Measurements from ENCODE around the gene CCDC192. TPM values are rescaled to one million over a fixed set of nuclear protein-coding genes. Genes with fewer than 3 reads are reported as not detected.

The CCDC192 gene
- total and polyA plus RNA-seq, 4 donors = not detected

DNA sequence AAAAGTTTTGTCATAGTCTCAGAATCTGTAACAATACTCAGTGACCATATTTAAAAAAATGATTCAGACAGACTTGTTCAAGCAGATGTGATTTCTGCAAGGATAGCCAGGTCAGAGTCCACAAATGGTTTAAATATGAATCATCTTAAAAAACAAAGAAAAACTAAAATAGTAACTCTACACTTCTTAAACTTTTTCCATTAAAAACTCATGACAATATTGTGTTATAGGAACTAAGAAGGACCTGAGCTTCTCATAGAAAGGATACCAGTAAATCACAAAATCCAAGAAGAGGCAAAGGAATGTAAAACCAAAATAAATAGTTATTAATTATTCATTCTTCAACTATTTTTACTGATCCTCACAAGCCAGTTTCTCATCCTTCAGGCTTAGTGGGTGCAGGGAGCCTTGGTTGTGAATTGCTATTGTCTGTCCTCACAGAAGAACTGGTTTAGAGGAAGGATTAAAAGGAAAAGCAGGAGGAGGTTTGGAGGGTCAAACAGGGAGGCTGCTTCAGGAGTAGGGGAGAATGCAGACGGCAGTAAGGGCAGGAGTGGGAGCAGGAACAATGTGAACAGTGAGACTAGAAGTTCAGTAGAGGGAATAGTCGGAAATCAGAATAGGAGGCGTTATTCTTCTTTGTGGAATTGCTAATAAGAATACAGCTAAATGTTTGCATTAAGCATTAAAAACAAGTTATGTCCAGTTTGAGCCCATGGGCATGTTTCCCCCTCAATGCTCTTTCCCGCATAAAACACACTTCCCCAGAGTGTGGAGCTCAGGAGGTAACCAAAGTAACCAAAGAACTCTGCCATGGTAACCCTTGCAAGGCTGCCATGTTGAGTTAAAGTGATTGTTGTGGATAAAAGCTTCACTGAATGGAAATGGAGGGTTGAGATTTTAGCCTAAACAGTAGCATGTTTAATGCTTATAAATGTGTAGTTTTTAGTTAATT, 110.7 kb downstream of the CCDC192 start:
- Histone ChIP-seq H3K27me3 (ENCODE audit: control insufficient read depth in 1 of 2, insufficient read depth in 2 of 2, low read length in 1 of 2) (no peaks in the 10 kb centered on the region), H3K4me3 (ENCODE audit: low read length in 2 of 2) (no peak overlapping the region), H3K4me1 (ENCODE audit: control insufficient read depth in 1 of 2, insufficient read depth in 2 of 2, low read length in 2 of 2) (peaks cover 0 to 4% of the 10 kb centered on the region in 2 donors), H3K36me3 (ENCODE audit: control insufficient read depth in 1 of 2, insufficient read depth in 2 of 2, low read length in 1 of 2) (no peaks in the 10 kb centered on the region), H3K9me3 (ENCODE audit: control insufficient read depth, low read length) (peaks cover 1% of the 10 kb centered on the region), H3K27ac (ENCODE audit: low read depth in 1 of 2, low read length in 2 of 2) (no peak overlapping the region)
- ATAC-seq (ENCODE audit: low FRiP score) (no peak), DNase-seq (no peak)
- intact Hi-C loops (cut with DNase I) = no loop called here
- 49 to 54% methylated on average over 4 of the region's 4 CpGs for WGBS, 2 donors

DNA sequence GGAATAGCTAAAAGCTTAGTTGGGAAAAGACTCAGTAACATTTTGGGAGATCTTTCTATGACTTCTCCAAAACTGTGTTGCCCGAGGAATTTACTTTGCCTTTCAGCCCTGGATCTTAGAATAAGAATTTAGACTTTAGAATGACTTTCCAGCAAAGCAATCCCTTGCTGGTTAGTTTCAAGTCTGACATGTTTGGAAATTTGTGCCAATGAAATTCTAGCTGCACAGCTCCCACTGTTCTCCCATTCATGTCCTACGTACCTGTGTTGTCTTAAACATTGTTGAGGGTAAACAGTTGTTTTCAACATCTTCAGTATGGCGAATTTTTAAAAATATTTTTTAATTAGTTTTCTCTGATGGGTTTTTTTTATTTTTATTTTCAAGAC, 111.4 kb downstream of the CCDC192 start:
- H3K27me3 ChIP-seq (ENCODE audit: control insufficient read depth in 1 of 2, insufficient read depth in 2 of 2, low read length in 1 of 2) = no peaks in the 10 kb centered on the region
- H3K4me3 ChIP-seq (ENCODE audit: low read length in 2 of 2) = no peak overlapping the region
- H3K36me3 ChIP-seq (ENCODE audit: control insufficient read depth in 1 of 2, insufficient read depth in 2 of 2, low read length in 1 of 2) = no peaks in the 10 kb centered on the region
- H3K4me1 ChIP-seq (ENCODE audit: control insufficient read depth in 1 of 2, insufficient read depth in 2 of 2, low read length in 2 of 2) = peaks cover 0 to 4% of the 10 kb centered on the region in 2 donors
- intact Hi-C loops (cut with DNase I) = no loop called here
- DNase-seq = no peak
- no peak overlapping the region for H3K27ac ChIP-seq (ENCODE audit: low read depth in 1 of 2, low read length in 2 of 2)
- 34 to 38% methylated on average over 3 of the region's 3 CpGs for WGBS, 2 donors
- ATAC-seq (ENCODE audit: low FRiP score) = no peak
- peaks cover 1% of the 10 kb centered on the region for H3K9me3 ChIP-seq (ENCODE audit: control insufficient read depth, low read length)

DNA sequence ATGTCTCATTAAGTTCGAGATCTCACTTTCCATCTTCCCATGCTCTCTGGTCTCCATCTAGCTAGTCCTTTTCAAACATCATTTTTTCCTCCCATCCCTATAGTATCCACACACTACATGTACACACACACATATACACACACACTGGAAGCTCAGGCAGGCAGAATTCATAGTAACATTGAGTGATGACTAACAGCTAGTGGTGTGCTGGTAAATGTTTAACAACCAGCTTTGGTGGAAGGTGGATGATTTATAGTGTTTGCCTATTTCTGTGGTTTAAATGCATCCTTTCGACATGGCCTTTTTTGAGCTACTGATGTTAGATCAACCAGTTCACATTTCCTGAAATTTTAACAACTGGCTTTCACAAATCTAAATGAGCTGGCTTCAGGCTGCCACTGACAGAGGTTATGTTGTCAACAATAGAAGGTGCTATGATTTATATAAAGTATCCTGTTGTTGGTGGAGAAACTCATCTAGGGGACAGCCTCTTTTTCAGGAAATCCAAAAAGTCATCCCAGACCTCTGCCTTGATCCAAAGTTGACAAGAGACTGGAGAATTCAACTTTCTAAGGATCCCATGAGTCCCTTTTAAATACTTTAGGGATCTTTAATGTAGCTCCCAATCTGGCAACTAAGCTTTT, 117.8 kb downstream of the CCDC192 start:
- WGBS, 2 donors = 62 to 72% methylated on average over 2 of the region's 2 CpGs
- no peak overlapping the region for H3K27ac ChIP-seq (ENCODE audit: low read depth in 1 of 2, low read length in 2 of 2)

DNA sequence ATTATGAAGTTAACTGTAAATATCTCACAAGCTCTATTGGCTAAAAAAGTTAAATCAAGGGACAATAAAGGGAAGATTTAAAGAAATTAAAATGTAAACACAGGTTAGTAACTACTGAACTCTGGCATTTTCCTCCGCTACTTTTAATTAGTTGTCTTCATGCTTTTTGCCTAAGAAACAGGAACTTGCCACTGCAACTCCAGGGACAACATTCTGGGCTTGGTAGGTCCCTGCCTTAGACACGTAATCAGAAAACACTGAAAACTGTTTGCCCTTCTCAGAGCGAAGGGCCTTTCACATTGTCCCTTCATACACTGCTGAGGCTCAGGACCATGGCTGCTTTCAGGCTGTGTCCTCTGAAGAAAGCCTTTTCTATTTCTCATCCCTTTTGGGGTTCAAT, 118.7 kb downstream of the CCDC192 start:
- H3K4me3 ChIP-seq (ENCODE audit: low read length in 2 of 2) = no peak overlapping the region
- intact Hi-C loops (cut with DNase I) = no loop called here
- no peak overlapping the region for H3K27ac ChIP-seq (ENCODE audit: low read depth in 1 of 2, low read length in 2 of 2)
- H3K9me3 ChIP-seq (ENCODE audit: control insufficient read depth, low read length) = peaks cover 1% of the 10 kb centered on the region
- ATAC-seq (ENCODE audit: low FRiP score) = no peak
- DNase-seq = no peak
- 92 to 93% methylated on average over 3 of the region's 3 CpGs for WGBS, 2 donors
- H3K36me3 ChIP-seq (ENCODE audit: control insufficient read depth in 1 of 2, insufficient read depth in 2 of 2, low read length in 1 of 2) = no peaks in the 10 kb centered on the region
- H3K27me3 ChIP-seq (ENCODE audit: control insufficient read depth in 1 of 2, insufficient read depth in 2 of 2, low read length in 1 of 2) = no peaks in the 10 kb centered on the region
- no peaks in the 10 kb centered on the region for H3K4me1 ChIP-seq (ENCODE audit: control insufficient read depth in 1 of 2, insufficient read depth in 2 of 2, low read length in 2 of 2)

More for the DNA sequence above, 117.8 kb downstream of the CCDC192 start:
- DNase-seq (no peak), ATAC-seq (ENCODE audit: low FRiP score) (no peak)
- H3K36me3 ChIP-seq (ENCODE audit: control insufficient read depth in 1 of 2, insufficient read depth in 2 of 2, low read length in 1 of 2) = no peaks in the 10 kb centered on the region
- no peaks in the 10 kb centered on the region for H3K27me3 ChIP-seq (ENCODE audit: control insufficient read depth in 1 of 2, insufficient read depth in 2 of 2, low read length in 1 of 2)
- H3K4me3 ChIP-seq (ENCODE audit: low read length in 2 of 2) = no peak overlapping the region
- H3K4me1 ChIP-seq (ENCODE audit: control insufficient read depth in 1 of 2, insufficient read depth in 2 of 2, low read length in 2 of 2) = no peaks in the 10 kb centered on the region
- intact Hi-C loops (cut with DNase I) = no loop called here
- H3K9me3 ChIP-seq (ENCODE audit: control insufficient read depth, low read length) = peaks cover 1% of the 10 kb centered on the region

DNA sequence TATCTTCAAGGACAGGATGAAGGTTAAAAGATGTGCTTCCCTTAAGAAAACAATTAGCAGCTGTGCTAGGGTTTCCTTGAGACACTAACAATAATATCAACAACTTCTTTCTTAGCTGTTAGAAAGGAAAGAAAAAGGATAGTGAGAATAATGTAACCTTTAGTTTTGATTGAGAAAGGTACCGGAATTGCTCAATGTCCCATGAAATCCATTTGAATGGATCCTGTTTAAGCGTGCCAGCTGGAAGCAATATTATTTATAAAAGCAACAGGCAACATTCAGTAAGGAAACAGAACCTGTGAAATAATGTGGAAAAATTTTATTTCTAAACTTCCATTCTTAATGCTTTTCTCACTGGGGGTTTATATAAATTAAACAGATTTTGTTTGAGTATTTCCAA, 120.9 kb downstream of the CCDC192 start:
- intact Hi-C loops (cut with DNase I) = no loop called here
- no peak for DNase-seq
- H3K27me3 ChIP-seq (ENCODE audit: control insufficient read depth in 1 of 2, insufficient read depth in 2 of 2, low read length in 1 of 2) = no peaks in the 10 kb centered on the region
- no peaks in the 10 kb centered on the region for H3K36me3 ChIP-seq (ENCODE audit: control insufficient read depth in 1 of 2, insufficient read depth in 2 of 2, low read length in 1 of 2)
- no peak overlapping the region for H3K4me3 ChIP-seq (ENCODE audit: low read length in 2 of 2)
- no peaks in the 10 kb centered on the region for H3K4me1 ChIP-seq (ENCODE audit: control insufficient read depth in 1 of 2, insufficient read depth in 2 of 2, low read length in 2 of 2)
- H3K9me3 ChIP-seq (ENCODE audit: control insufficient read depth, low read length) = no peaks in the 10 kb centered on the region
- WGBS, 2 donors = 80 to 87% methylated on average over 2 of the region's 2 CpGs
- ATAC-seq (ENCODE audit: low FRiP score) = no peak
- no peak overlapping the region for H3K27ac ChIP-seq (ENCODE audit: low read depth in 1 of 2, low read length in 2 of 2)

DNA sequence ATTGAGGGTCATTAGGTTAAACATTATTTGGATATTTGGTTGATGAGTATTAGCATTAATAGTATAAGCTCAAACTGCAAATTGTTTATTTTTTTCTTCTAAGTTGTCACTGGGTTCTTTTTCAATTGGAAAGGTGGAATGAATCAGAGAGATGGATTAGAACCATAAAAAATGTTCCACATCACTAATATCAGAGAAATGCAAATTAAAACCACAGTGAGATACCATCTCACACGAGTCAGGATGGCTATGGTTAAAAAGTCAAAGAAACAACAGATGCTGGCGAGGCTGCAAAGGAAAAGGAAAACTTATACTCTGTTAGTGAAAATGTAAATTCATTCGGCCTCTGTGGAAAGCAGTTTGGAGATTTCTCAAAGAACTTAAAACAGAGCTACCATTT, 122.8 kb downstream of the CCDC192 start:
- ATAC-seq (ENCODE audit: low FRiP score) = no peak
- H3K4me3 ChIP-seq (ENCODE audit: low read length in 2 of 2) = no peak overlapping the region
- no peaks in the 10 kb centered on the region for H3K9me3 ChIP-seq (ENCODE audit: control insufficient read depth, low read length)
- H3K4me1 ChIP-seq (ENCODE audit: control insufficient read depth in 1 of 2, insufficient read depth in 2 of 2, low read length in 2 of 2) = no peaks in the 10 kb centered on the region
- intact Hi-C loops (cut with DNase I) = no loop called here
- H3K36me3 ChIP-seq (ENCODE audit: control insufficient read depth in 1 of 2, insufficient read depth in 2 of 2, low read length in 1 of 2) = no peaks in the 10 kb centered on the region
- WGBS, 2 donors = 83 to 86% methylated on average over 3 of the region's 3 CpGs
- H3K27me3 ChIP-seq (ENCODE audit: control insufficient read depth in 1 of 2, insufficient read depth in 2 of 2, low read length in 1 of 2) = no peaks in the 10 kb centered on the region
- no peak overlapping the region for H3K27ac ChIP-seq (ENCODE audit: low read depth in 1 of 2, low read length in 2 of 2)
- DNase-seq = no peak

DNA sequence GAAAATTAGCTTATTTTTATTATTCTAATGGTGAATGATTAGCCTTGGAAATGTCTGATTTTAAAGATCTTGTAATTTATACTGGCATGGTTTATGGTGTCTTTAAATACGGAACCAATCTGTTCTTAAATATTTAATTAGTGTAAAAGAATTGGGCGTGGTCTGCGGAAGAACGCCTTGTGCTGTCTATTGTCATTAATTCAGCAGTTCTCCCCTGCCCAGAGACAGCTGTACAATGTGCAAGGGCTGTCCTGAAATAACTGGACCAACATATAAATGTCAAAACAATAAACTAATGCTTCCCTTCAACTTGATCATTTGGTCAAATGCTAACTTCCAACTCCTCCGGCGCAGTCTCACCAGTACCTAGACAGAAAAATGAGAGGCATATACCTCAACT, 124.3 kb downstream of the CCDC192 start:
- no peak for ATAC-seq (ENCODE audit: low FRiP score)
- intact Hi-C loops (cut with DNase I) = no loop called here

DNA sequence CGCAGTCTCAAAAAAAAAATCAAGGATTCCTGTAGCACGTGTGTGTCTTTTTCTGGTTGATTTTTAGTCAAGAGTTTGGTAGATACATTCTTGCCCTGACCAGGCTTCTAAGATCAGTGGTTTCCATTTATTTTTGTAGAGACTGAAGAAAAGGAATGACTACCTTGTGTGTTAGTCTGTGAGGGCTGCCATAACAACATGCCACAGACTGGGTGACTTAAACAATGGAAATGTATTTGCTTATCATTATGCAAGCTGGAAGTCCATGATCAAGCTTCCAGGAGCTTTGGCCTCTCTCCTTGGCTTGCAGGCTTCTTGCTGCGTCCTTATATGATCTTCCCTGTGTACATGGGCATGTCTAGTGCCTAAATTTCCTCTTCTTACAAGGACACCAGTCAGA, 127.0 kb downstream of the CCDC192 start:
- H3K9me3 ChIP-seq (ENCODE audit: control insufficient read depth, low read length) = no peaks in the 10 kb centered on the region
- H3K4me1 ChIP-seq (ENCODE audit: control insufficient read depth in 1 of 2, insufficient read depth in 2 of 2, low read length in 2 of 2) = no peaks in the 10 kb centered on the region
- no peak for DNase-seq
- intact Hi-C loops (cut with DNase I) = no loop called here
- no peaks in the 10 kb centered on the region for H3K36me3 ChIP-seq (ENCODE audit: control insufficient read depth in 1 of 2, insufficient read depth in 2 of 2, low read length in 1 of 2)
- no peak overlapping the region for H3K4me3 ChIP-seq (ENCODE audit: low read length in 2 of 2)
- no peak overlapping the region for H3K27ac ChIP-seq (ENCODE audit: low read depth in 1 of 2, low read length in 2 of 2)
- H3K27me3 ChIP-seq (ENCODE audit: control insufficient read depth in 1 of 2, insufficient read depth in 2 of 2, low read length in 1 of 2) = no peaks in the 10 kb centered on the region
- no peak for ATAC-seq (ENCODE audit: low FRiP score)
- 80 to 81% methylated on average over 3 of the region's 3 CpGs for WGBS, 2 donors

More for the DNA sequence above, 124.3 kb downstream of the CCDC192 start:
- no peaks in the 10 kb centered on the region for H3K36me3 ChIP-seq (ENCODE audit: control insufficient read depth in 1 of 2, insufficient read depth in 2 of 2, low read length in 1 of 2)
- H3K4me3 ChIP-seq (ENCODE audit: low read length in 2 of 2) = no peak overlapping the region
- H3K4me1 ChIP-seq (ENCODE audit: control insufficient read depth in 1 of 2, insufficient read depth in 2 of 2, low read length in 2 of 2) = no peaks in the 10 kb centered on the region
- H3K9me3 ChIP-seq (ENCODE audit: control insufficient read depth, low read length) = no peaks in the 10 kb centered on the region
- no peaks in the 10 kb centered on the region for H3K27me3 ChIP-seq (ENCODE audit: control insufficient read depth in 1 of 2, insufficient read depth in 2 of 2, low read length in 1 of 2)
- H3K27ac ChIP-seq (ENCODE audit: low read depth in 1 of 2, low read length in 2 of 2) = no peak overlapping the region
- 91 to 93% methylated on average over 6 of the region's 6 CpGs for WGBS, 2 donors
- no peak for DNase-seq
